Kasumi-1 (cell line): ENCODE measurements around the gene PKN1.
"Not testable (repeated sequence)": the region's sequence is repeated elsewhere in the genome, so short reads cannot be mapped to it uniquely, and the experiment has no call there.

ENCODE experiments used
- DNase-seq, 2 experiments: peaks; one replicate each; lab custom pipeline; 2025; lab: John Stamatoyannopoulos, UW

The PKN1 gene

GRCh38 chr19:14432791-14433553 lies at the start of gene PKN1:
PKN1 (plus strand) TSS chr19:14433306; CDS start chr19:14433522, 216 bp downstream.
- peak; percentile 29 to 34 for DNase-seq

- peak; percentile 46 to 53 for DNase-seq
Measured at GRCh38 chr19:14383661-14384555, 49.2 kb upstream of the PKN1 start.

- no peak for DNase-seq
Measured at GRCh38 chr19:14385492-14385891, 47.6 kb upstream of the PKN1 start.

GRCh38 chr19:14390548-14390947 lies 42.6 kb upstream of the PKN1 start:
- no peak for DNase-seq

GRCh38 chr19:14391156-14391821 lies 41.8 kb upstream of the PKN1 start:
- DNase-seq = no peak

- no peak for DNase-seq
Measured at GRCh38 chr19:14393329-14393728, 39.8 kb upstream of the PKN1 start.

- DNase-seq = no peak
Measured at GRCh38 chr19:14394167-14394566, 38.9 kb upstream of the PKN1 start.

GRCh38 chr19:14395262-14395661 lies 37.8 kb upstream of the PKN1 start:
- DNase-seq = no peak

GRCh38 chr19:14395710-14396336 lies 37.3 kb upstream of the PKN1 start:
- DNase-seq = peak; percentile 68 to 78

- not testable (repeated sequence) for DNase-seq
Measured at GRCh38 chr19:14396730-14397129, 36.4 kb upstream of the PKN1 start.

GRCh38 chr19:14397168-14397567 lies 35.9 kb upstream of the PKN1 start:
- not testable (repeated sequence) for DNase-seq

GRCh38 chr19:14400951-14401431 lies 32.1 kb upstream of the PKN1 start:
- DNase-seq = no peak

GRCh38 chr19:14401468-14402195 lies 31.5 kb upstream of the PKN1 start:
- DNase-seq = no peak

- no peak for DNase-seq
Measured at GRCh38 chr19:14402332-14403144, 30.6 kb upstream of the PKN1 start.

- DNase-seq = not testable (repeated sequence)
Measured at GRCh38 chr19:14403145-14403930, 29.8 kb upstream of the PKN1 start.

- no peak for DNase-seq
Measured at GRCh38 chr19:14404312-14404711, 28.8 kb upstream of the PKN1 start.

GRCh38 chr19:14405380-14405757 lies 27.7 kb upstream of the PKN1 start:
- DNase-seq = no peak

- peak; percentile 91 for DNase-seq
Measured at GRCh38 chr19:14405758-14406644, 27.1 kb upstream of the PKN1 start.
